HS-27A (cell line): ENCODE data around the gene GTF2E1.
"Not testable (repeated sequence)": the region's sequence is repeated elsewhere in the genome, so short reads cannot be mapped to it uniquely, and the experiment has no call there.

Experiments used
- DNase-seq: peaks from one replicate; pipeline ENCODE4 v3.0.0-alpha.2; 2012; ENCODE audit warnings: low read depth, missing footprints

Gene GTF2E1

GRCh38 chr3:120756061-120756460 lies 13.5 kb downstream of the GTF2E1 start:
- no peak for DNase-seq

DNA sequence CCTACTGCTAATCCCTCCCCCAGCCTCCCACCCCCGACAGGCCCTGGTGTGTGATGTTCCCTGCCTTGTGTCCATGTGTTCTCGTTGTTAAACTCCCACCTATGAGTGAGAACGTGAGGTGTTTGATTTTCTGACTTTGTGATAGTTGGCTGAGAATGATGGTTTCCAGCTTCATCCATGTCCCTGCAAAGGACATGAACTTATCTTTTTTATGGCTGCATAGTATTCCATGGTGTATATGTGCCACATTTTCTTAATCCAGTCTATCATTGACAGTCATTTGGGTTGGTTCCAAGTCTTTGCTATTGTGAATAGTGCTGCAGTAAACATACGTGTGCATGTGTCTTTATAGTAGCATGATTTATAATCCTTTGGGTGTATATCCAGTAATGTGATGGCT lies 16.0 kb downstream of the GTF2E1 start:
- DNase-seq: not testable (repeated sequence)

GRCh38 chr3:120762615-120763014 lies 20.1 kb downstream of the GTF2E1 start:
- no peak for DNase-seq

DNA sequence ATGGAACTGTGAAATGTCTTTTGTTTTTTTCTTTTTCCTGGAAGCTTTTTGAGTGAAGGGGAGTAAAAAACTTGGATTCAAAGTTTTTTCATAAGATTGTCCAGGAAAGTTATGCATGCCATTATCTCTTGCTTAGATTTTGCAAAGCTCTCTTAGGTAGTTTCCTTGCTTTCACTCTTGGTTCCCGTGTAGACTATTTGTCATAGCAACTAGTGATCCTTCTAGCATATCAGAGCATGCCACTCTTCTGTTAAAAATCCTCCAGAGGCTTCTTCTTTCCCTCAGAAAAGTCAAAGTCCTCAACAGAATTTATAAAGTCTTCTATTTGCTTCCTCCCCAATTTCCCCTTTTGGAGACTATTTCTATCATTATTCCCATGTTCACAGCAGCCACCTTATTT lies 21.1 kb downstream of the GTF2E1 start:
- DNase-seq: no peak

DNA sequence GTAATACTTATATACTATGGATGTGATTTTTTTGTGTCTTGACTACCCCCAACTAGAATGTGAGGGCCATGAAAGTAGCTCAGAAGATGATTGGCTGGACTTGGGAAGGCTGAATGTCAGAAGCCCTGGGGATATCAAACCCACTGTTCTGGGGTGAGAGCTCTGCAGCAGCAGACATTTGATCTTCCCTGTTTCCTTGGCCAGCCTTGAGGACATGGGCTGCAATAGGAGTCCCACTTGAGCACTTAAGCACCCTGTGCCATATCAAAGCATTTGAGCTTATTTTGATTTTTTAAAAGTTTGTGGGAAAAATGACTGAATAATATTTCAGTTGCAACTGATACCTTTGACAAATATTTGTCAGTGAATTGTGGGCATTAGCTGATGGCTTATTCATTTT lies 21.7 kb downstream of the GTF2E1 start:
- DNase-seq: no peak

- no peak for DNase-seq
These were observed 23.4 kb downstream of the GTF2E1 start for GRCh38 chr3:120765830-120766493.

DNA sequence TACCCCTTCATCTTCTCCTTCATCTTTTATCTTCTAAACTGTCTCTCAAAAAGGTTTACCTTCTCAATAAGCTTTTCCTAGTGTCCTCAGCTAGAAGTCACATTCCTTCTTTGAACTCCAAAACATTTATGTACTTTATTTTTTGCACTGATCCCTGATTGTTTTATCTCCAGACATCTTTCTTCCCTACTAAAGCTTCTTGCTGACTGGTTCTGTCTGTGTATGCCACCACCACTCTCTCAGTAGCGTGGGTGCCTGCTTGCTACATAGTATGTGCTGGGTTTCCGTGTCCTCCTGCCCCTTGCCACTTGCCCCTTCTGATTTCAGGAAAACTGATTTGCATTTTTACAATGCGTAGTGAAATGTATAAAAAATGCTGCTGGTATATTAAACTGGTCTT lies 24.0 kb downstream of the GTF2E1 start:
- DNase-seq: no peak

DNA sequence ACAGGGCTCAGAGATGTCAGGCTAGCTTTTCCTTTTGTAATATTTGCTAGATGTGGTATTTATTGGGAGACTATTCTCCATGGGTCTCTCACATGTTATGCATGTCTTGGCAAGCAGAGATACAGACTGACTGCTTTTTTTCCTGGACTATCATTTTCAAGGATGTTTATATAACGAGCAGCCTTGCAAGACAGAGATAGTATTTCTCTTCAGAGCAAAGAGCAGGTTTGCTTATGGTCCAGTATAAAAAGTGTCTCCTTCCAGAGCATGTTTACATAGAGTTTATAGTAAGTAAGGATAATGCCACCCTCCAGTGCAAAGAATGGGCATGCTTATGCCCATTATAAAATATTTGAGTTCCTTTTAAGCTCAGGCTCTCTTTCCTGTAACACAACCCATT lies 24.6 kb downstream of the GTF2E1 start:
- DNase-seq: no peak

DNA sequence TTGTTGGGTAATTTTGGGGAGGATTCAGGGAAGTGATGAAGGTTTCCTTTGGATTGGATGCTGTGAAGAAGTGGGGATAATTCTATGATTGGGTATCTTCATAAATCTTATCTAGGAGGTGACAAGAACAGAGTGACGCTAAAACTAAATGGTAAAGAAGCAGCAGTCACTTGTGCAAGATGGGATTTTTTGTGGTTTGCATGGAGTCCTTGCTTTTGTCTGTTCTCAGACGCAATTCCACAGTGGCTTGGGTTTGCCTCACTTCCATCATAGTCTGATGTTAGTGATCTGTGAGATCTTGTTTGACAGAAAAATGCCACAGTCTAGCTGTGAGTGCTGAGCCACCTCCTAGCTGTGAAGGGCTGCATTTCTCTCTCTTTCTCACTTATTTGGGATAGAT lies 26.9 kb downstream of the GTF2E1 start:
- DNase-seq: no peak

DNA sequence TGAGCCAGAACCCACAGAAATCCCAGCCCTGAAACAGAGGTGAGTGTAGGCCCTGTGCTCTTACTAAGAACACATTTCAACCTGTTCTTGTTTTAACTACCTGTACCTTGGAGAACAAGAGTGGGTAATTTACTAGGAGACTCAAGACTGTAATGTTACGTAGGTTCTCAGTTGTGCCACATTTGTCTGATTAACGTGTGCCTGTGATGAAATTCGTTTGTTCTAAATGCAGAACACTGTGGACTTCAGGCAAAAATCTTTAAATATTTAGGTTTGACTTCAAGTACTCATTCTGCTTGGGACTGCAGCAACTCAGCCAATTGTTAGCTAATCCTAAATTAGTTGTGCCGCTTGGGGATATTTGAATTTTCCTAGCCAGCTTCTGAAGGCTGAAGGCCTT lies 28.3 kb downstream of the GTF2E1 start:
- DNase-seq: no peak

- DNase-seq: no peak
These were observed 29.5 kb downstream of the GTF2E1 start for GRCh38 chr3:120772081-120772480.

DNA sequence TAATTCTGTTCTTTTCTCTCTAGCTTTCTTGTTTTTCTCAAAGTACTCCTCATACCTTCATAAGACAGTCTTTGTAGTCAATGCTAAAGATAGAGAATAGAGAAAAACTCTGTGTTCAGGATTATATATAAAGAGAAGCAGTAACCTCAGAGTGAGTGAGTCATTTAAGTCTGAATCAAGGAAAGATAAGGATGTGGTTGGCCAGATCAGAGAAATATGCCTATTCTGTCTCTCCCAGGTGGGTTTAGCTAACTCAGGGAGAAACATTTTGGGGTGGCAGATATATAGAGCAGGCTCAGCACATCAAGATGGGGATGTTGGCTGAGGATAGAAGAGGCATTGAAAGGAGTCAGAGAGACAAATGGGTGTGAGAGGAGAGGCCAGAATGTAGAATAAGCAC lies 31.4 kb downstream of the GTF2E1 start:
- DNase-seq: no peak

- DNase-seq: no peak
These were observed 32.9 kb downstream of the GTF2E1 start for GRCh38 chr3:120775411-120775810.

- no peak for DNase-seq
These were observed 36.2 kb downstream of the GTF2E1 start for GRCh38 chr3:120778776-120779175.

DNA sequence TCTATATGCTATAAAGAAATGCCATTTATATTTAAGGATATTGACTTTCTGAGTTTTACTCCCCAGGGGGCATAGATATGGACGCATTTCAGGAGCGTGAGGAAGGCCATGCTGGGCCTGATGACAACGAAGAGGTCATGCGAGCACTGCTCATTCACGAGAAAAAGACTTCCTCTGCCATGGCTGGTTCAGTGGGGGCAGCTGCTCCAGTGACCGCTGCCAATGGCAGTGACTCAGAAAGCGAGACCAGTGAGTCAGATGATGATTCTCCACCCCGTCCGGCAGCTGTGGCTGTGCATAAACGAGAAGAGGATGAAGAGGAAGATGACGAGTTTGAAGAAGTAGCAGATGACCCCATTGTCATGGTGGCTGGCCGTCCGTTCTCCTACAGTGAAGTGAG lies 38.4 kb downstream of the GTF2E1 start:
- DNase-seq: peak; percentile 83

- DNase-seq: not testable (repeated sequence)
These were observed 43.3 kb downstream of the GTF2E1 start for GRCh38 chr3:120785832-120786231.

DNA sequence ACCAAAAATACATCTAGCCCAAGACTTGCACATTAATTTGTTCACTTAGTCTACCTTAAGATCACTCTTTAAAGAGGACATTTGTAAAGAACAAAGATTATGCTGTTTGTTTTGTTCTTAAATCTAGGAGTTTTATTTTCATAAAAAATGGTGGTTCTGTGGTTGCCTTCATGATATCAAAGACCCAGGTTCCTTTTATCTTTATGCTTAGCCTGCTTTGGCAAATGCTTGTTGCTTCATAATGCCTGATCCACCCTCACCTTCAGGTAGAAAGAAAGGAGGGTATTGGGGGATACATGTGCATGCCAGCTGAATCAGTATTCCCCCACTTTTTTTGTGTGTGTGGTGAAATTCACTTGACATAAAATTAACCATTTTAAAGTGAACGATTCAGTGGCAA lies 48.5 kb downstream of the GTF2E1 start:
- no peak for DNase-seq

DNA sequence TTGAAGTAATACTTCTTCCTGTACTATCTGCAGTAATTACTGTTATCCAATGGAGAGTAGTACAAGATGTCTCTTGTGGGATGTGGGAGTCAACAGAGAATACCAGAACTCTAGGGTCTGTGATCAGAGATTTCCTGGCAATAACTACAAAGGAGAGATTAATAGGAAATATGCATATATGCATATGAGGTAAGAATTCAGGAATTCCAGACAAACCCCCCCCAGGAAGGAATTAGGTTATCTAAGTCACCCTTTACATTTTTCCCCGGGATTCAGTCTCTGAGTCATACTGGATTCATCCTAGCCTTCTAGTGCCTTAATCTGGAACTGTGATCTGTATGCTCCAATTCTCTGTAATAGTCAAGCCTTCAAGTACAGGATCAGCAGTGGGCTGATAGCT lies 49.4 kb downstream of the GTF2E1 start:
- DNase-seq: no peak

GRCh38 chr3:120793601-120794000 lies 51.1 kb downstream of the GTF2E1 start:
- no peak for DNase-seq

- DNase-seq: no peak
These were observed 52.6 kb downstream of the GTF2E1 start for GRCh38 chr3:120795017-120795648.

DNA sequence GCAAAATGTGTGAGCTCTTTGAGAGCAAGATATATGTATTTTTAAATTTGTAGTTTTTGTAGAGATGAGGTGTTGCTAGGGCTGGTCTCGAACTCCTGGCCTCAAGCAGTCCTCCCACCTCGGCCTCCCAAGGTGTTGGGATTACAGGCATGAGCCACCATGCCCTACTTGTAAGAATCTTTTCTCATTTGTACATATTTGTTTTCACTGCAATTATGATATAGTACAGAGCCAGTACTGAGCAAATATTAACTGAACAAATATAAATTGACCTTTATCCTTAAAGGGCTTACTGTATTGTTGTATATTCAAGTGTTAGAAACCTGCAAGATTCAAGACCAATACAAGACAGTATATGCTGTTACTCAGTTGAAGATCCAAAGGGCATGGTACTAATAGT lies 53.4 kb downstream of the GTF2E1 start:
- DNase-seq: no peak

DNA sequence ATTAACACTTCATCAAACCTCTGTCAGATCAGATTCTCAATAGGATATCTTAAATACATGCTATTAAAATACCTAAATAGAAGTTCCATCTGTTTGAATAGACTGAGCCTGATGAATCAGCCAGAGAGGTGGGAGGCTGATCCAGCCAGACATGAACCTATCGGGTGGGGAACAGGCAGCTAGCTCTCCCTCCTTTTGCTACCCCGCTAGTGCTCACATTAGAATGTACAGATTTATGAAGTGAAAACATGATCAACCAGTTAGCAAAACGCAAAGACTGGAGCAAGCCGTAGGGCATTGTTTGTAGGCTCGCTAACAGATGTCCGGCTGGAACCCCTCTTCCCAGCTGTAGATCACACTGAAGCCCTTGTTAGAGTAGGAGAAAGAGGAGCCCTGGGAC lies 54.4 kb downstream of the GTF2E1 start:
- no peak for DNase-seq

DNA sequence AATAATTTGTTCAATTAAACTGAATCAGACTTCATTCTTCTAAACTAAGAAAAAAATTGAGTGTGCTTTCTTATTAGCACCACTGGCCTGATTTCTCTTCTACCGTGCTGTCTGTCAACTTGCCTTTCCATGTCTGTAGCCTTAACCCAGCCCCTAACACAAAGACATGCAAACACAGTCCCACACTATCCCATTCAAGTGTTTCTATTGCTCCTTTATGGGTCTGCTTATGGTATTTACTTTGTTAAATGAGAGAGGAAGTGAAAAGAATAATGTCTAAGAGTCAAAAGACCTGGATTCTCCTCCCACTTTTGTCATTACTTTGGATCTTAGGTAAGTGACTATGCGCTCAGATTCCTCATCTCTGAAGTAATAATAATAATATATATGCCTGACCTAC lies 55.3 kb downstream of the GTF2E1 start:
- no peak for DNase-seq

GRCh38 chr3:120798346-120798745 lies 55.8 kb downstream of the GTF2E1 start:
- DNase-seq: no peak
